ENCODE measurements around the gene PSMB1.
"Not testable (repeated sequence)": the region's sequence is repeated elsewhere in the genome, so short reads cannot be mapped to it uniquely, and the experiment has no call there.

PSMB1 gene

GRCh38 chr6:170502268-170502667 is 50.8 kb downstream of the PSMB1 start:
- not testable (repeated sequence) for DNase-seq

- no peak for DNase-seq
Observed at GRCh38 chr6:170500955-170501590, 52.0 kb downstream of the PSMB1 start.

GRCh38 chr6:170497841-170498301 is 55.2 kb downstream of the PSMB1 start:
- no peak for DNase-seq

GRCh38 chr6:170493354-170493753 is 59.8 kb downstream of the PSMB1 start:
- no peak for DNase-seq

GRCh38 chr6:170490259-170490658 is 62.8 kb downstream of the PSMB1 start:
- DNase-seq, result no peak

GRCh38 chr6:170489836-170490235 is 63.3 kb downstream of the PSMB1 start:
- no peak for DNase-seq

- no peak for DNase-seq
Observed at GRCh38 chr6:170487707-170488329, 65.3 kb downstream of the PSMB1 start.

- DNase-seq, result no peak
Observed at GRCh38 chr6:170485159-170485558, 67.9 kb downstream of the PSMB1 start.

Measured in suppressor macrophage treated with lipopolysaccharide for 1 hour (primary cell).